ENCODE measurements around the gene GALR3. TPM values are rescaled to one million over a fixed set of nuclear protein-coding genes. Genes with fewer than 3 reads are reported as not detected.

The GALR3 gene
- total and polyA plus RNA-seq, 2 experiments from 2014 or later: 0.29 TPM; not detected in 1

DNA sequence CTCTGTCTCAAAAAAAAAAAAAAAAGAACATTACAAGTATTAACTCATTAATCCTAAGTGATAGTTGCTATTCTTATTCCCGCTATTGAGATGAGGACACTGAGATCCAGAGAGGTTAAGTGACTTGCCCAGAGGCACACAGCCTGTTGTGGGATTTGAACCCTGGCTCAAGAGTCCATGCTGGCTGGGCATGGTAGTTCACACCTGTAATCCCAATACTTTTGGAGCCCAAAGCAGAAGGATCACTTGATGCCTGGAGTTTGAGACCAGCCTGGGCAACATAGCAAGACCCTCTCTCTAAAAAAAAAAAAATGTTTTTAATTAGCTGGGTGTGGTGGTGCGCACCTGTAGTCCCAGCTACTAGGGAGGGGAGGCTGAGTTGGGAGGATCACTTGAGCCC is 11.3 kb upstream of the GALR3 start:
- H3K4me3 ChIP-seq: no peak overlapping the region
- H3K27me3 ChIP-seq: no peaks in the 10 kb centered on the region
- peaks cover 10% of the 10 kb centered on the region for H3K4me1 ChIP-seq (ENCODE audit: insufficient read depth)
- no peaks in the 10 kb centered on the region for H3K36me3 ChIP-seq (replicated peaks; ENCODE audit: insufficient read depth, low read depth)
- no peaks in the 10 kb centered on the region for H3K9me3 ChIP-seq (ENCODE audit: low read depth)
- no peaks in the 10 kb centered on the region for H4K20me1 ChIP-seq (ENCODE audit: insufficient read depth, poor library complexity, severe bottlenecking)
- 100% methylated on average over 2 of the region's 2 CpGs for WGBS (ENCODE audit: low lambda C conversion rate, missing lambda C conversion rate)
- H3K27ac ChIP-seq: no peak overlapping the region
- no peak overlapping the region for H2AFZ ChIP-seq
- no peaks in the 10 kb centered on the region for H3K9me2 ChIP-seq (replicated peaks; ENCODE audit: insufficient read depth)
- DNase-seq (ENCODE audit: low spot score): no peak
- TF ChIP-seq, protein P1, sequence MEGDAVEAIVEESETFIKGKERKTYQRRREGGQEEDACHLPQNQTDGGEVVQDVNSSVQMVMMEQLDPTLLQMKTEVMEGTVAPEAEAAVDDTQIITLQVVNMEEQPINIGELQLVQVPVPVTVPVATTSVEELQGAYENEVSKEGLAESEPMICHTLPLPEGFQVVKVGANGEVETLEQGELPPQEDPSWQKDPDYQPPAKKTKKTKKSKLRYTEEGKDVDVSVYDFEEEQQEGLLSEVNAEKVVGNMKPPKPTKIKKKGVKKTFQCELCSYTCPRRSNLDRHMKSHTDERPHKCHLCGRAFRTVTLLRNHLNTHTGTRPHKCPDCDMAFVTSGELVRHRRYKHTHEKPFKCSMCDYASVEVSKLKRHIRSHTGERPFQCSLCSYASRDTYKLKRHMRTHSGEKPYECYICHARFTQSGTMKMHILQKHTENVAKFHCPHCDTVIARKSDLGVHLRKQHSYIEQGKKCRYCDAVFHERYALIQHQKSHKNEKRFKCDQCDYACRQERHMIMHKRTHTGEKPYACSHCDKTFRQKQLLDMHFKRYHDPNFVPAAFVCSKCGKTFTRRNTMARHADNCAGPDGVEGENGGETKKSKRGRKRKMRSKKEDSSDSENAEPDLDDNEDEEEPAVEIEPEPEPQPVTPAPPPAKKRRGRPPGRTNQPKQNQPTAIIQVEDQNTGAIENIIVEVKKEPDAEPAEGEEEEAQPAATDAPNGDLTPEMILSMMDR (IDR thresholded peaks at IDR 0.05; ENCODE audit: poor library complexity): no peak
- peaks cover 9% of the 10 kb centered on the region for H3K79me2 ChIP-seq
- no peak overlapping the region for H3K4me2 ChIP-seq

DNA sequence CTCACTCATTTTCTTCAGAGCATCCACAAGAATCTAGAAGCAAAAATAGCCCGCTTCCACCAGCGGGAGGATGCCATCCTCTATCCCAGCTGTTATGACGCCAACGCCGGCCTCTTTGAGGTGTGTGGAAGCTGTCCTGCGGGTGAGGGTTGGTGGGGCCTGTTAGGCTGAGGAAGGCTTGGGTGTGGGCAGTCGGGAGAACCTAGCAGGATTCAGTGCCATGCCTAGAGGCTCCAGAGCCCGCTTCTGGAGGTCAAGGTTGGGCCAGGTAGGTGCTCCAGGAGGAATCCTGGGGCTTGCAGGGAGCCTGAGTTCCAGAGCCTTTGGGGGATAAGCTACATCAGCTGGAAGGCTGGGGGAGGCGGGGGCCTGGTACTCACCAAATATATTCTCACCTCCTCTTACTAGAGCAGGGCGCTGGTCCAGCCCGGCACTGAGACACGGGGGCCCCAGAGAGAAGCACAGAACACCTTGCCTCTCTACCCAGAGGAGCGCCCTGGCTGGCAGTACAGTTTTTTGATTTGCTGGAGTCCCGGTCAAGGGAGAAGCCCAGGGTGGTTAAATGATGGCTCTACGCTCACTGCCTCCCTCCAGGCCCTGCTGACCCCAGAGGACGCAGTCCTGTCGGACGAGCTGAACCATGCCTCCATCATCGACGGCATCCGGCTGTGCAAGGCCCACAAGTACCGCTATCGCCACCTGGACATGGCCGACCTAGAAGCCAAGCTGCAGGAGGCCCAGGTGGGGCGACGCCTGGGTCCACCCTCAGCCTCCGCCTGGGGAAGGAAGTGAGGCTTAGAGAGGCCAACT is 10.1 kb upstream of the GALR3 start:
- Histone ChIP-seq H2AFZ (no peak overlapping the region), H3K4me3 (no peak overlapping the region), H3K9me3 (ENCODE audit: low read depth) (no peaks in the 10 kb centered on the region), H3K4me1 (ENCODE audit: insufficient read depth) (peaks cover 14% of the 10 kb centered on the region), H3K79me2 (peaks cover 6% of the 10 kb centered on the region), H4K20me1 (ENCODE audit: insufficient read depth, poor library complexity, severe bottlenecking) (no peaks in the 10 kb centered on the region), H3K4me2 (no peak overlapping the region), H3K27ac (no peak overlapping the region), H3K27me3 (no peaks in the 10 kb centered on the region), H3K9me2 (replicated peaks; ENCODE audit: insufficient read depth) (no peaks in the 10 kb centered on the region), H3K36me3 (replicated peaks; ENCODE audit: insufficient read depth, low read depth) (no peaks in the 10 kb centered on the region)
- no peak for DNase-seq (ENCODE audit: low spot score)
- TF ChIP-seq, protein P1 (IDR thresholded peaks at IDR 0.05; ENCODE audit: poor library complexity): no peak
- no peak for TF ChIP-seq EZH2phosphoT487 (IDR thresholded peaks at IDR 0.05; ENCODE audit: low read depth, severe bottlenecking, unreplicated experiment)
- 94% methylated on average over 26 of the region's 27 CpGs for WGBS (ENCODE audit: low lambda C conversion rate, missing lambda C conversion rate)

DNA sequence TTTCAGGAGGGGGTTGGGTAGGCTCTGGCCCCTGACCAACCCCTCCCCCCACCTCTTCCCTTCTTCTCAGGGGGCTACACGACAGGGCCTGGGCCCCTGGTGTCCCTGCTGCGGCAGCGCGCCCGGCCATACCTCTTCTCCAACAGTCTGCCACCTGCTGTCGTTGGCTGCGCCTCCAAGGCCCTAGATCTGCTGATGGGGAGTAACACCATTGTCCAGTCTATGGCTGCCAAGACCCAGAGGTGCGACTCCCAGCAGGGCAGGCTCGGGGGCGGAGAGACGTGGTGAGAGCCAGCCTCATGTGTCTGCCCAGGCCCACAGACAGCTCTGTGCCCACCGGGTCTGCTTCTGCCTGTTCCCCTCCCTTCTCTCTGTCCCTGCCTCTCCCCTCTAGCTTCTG is 7.6 kb upstream of the GALR3 start:
- TF ChIP-seq, protein P1 (IDR thresholded peaks at IDR 0.05; ENCODE audit: poor library complexity): no peak
- no peak for TF ChIP-seq EZH2phosphoT487 (IDR thresholded peaks at IDR 0.05; ENCODE audit: low read depth, severe bottlenecking, unreplicated experiment)
- TF ChIP-seq EZH2 (IDR thresholded peaks at IDR 0.05; ENCODE audit: borderline replicate concordance): no peak
- no peak for DNase-seq (ENCODE audit: low spot score)
- H3K36me3 ChIP-seq (replicated peaks; ENCODE audit: insufficient read depth, low read depth): no peaks in the 10 kb centered on the region
- H3K4me2 ChIP-seq: no peak overlapping the region
- H3K9me2 ChIP-seq (replicated peaks; ENCODE audit: insufficient read depth): no peaks in the 10 kb centered on the region
- no peak overlapping the region for H3K27ac ChIP-seq
- no peaks in the 10 kb centered on the region for H4K20me1 ChIP-seq (ENCODE audit: insufficient read depth, poor library complexity, severe bottlenecking)
- peaks cover 15% of the 10 kb centered on the region for H3K4me1 ChIP-seq (ENCODE audit: insufficient read depth)
- peaks cover 11% of the 10 kb centered on the region for H3K27me3 ChIP-seq
- 98% methylated on average over 10 of the region's 12 CpGs for WGBS (ENCODE audit: low lambda C conversion rate, missing lambda C conversion rate)
- H2AFZ ChIP-seq: no peak overlapping the region
- H3K4me3 ChIP-seq: no peak overlapping the region
- no peaks in the 10 kb centered on the region for H3K9me3 ChIP-seq (ENCODE audit: low read depth)
- no peaks in the 10 kb centered on the region for H3K79me2 ChIP-seq
